ENCODE measurements around the gene C3orf33. TPM values are rescaled to one million over a fixed set of nuclear protein-coding genes. Genes with fewer than 3 reads are reported as not detected.

Gene C3orf33
- total and polyA plus RNA-seq, 2 of the 13 experiments (the other 11 are each of a cell fraction or from before 2014, with no cell fraction given): 9.2 to 12.6 TPM

- TF ChIP-seq ZNF407 (CRISPR knock-in tag; IDR thresholded peaks at IDR 0.05; ENCODE audit: not compliant biosample characterization): peak; percentile 88
- TF ChIP-seq, protein P1, sequence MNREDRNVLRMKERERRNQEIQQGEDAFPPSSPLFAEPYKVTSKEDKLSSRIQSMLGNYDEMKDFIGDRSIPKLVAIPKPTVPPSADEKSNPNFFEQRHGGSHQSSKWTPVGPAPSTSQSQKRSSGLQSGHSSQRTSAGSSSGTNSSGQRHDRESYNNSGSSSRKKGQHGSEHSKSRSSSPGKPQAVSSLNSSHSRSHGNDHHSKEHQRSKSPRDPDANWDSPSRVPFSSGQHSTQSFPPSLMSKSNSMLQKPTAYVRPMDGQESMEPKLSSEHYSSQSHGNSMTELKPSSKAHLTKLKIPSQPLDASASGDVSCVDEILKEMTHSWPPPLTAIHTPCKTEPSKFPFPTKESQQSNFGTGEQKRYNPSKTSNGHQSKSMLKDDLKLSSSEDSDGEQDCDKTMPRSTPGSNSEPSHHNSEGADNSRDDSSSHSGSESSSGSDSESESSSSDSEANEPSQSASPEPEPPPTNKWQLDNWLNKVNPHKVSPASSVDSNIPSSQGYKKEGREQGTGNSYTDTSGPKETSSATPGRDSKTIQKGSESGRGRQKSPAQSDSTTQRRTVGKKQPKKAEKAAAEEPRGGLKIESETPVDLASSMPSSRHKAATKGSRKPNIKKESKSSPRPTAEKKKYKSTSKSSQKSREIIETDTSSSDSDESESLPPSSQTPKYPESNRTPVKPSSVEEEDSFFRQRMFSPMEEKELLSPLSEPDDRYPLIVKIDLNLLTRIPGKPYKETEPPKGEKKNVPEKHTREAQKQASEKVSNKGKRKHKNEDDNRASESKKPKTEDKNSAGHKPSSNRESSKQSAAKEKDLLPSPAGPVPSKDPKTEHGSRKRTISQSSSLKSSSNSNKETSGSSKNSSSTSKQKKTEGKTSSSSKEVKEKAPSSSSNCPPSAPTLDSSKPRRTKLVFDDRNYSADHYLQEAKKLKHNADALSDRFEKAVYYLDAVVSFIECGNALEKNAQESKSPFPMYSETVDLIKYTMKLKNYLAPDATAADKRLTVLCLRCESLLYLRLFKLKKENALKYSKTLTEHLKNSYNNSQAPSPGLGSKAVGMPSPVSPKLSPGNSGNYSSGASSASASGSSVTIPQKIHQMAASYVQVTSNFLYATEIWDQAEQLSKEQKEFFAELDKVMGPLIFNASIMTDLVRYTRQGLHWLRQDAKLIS (CRISPR knock-in tag; IDR thresholded peaks at IDR 0.05): no peak
- peak; percentile 61; the same call in 1 of the 2 replicates for TF ChIP-seq TMF1 (CRISPR knock-in tag; IDR thresholded peaks at IDR 0.05; ENCODE audit: low read depth)
- TF ChIP-seq ZFYVE20 (CRISPR knock-in tag; IDR thresholded peaks at IDR 0.05; ENCODE audit: borderline replicate concordance, low read depth): no peak
- TF ChIP-seq KDM2A (CRISPR knock-in tag; IDR thresholded peaks at IDR 0.05; ENCODE audit: borderline replicate concordance, low read depth): peak; percentile 88
- TF ChIP-seq HOXA3 (CRISPR knock-in tag; IDR thresholded peaks at IDR 0.05): peak; percentile 88
- peak; percentile 88 for TF ChIP-seq ZNF704 (CRISPR knock-in tag; IDR thresholded peaks at IDR 0.05; ENCODE audit: borderline replicate concordance)
- TF ChIP-seq HOXA9 (CRISPR knock-in tag; IDR thresholded peaks at IDR 0.05; ENCODE audit: borderline replicate concordance): no peak
- peak; percentile 95 for TF ChIP-seq YY1 (IDR thresholded peaks at IDR 0.05; ENCODE audit: insufficient read depth, insufficient replicate concordance, low read depth, low read length)
- TF ChIP-seq, protein P2, sequence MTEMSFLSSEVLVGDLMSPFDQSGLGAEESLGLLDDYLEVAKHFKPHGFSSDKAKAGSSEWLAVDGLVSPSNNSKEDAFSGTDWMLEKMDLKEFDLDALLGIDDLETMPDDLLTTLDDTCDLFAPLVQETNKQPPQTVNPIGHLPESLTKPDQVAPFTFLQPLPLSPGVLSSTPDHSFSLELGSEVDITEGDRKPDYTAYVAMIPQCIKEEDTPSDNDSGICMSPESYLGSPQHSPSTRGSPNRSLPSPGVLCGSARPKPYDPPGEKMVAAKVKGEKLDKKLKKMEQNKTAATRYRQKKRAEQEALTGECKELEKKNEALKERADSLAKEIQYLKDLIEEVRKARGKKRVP (CRISPR knock-in tag; IDR thresholded peaks at IDR 0.05): peak in 1 of 2 experiments; percentile 21; a peak in 1 of 4 replicates
- TF ChIP-seq ZNF678 (CRISPR knock-in tag; IDR thresholded peaks at IDR 0.05): no peak; the same call in none of the 2 replicates
- no peak for TF ChIP-seq GTF2F1 (IDR thresholded peaks at IDR 0.05; ENCODE audit: low read length)
Observed at GRCh38 chr3:155805802-155806618, at the start of gene C3orf33 (continued).

Measured in HepG2 (cell line).